B cell (primary cell): ENCODE data around the gene RHOU. TPM values are rescaled to one million over a fixed set of nuclear protein-coding genes. Genes with fewer than 3 reads are reported as not detected.

ENCODE experiments used
- ATAC-seq: fragments of 200-7000 bp; cut with Tn5 transposase; one replicate; pipeline ENCODE4 v1.10.0; 2021; ENCODE audit warnings: low read depth, mild to moderate bottlenecking, moderate number of reproducible peaks, moderate library complexity
- CTCF ChIA-PET: fragments of 350-600 bp; sonication (Branson Sonifier 250); formaldehyde crosslinking; loops from one replicate; lab custom pipeline; 2021; ENCODE audit warnings: antibody characterized with exemption, inconsistent platforms; lab: Charles Lee
- POLR2A ChIA-PET: fragments of 350-600 bp; sonication (Branson Sonifier 250); formaldehyde crosslinking; loops from one replicate; lab custom pipeline; 2021; ENCODE audit warnings: antibody characterized with exemption; lab: Charles Lee
- DNase-seq: peaks from one replicate; pipeline ENCODE4 v3.0.0; 2013
- H2AFZ ChIP-seq: 2 replicates; pipeline ENCODE4 v1.6.1; 2012; ENCODE audit warnings: mild to moderate bottlenecking, low read depth, low read length; ENCODE audit not compliant: insufficient read depth, poor library complexity, severe bottlenecking
- H3K27ac ChIP-seq, 2 donors: 1 replicate in 1 of 2; 2 replicates in 1 of 2; pipeline ENCODE4 v1.5.1; 2012 to 2013; ENCODE audit warnings: low read length in 2 of 2, mild to moderate bottlenecking in 2 of 2, moderate library complexity in 1 of 2
- H3K27me3 ChIP-seq, 4 experiments: fragments of 200-600 bp in 1 of 4; sonication (generic) in 1 of 4; replicated peaks in 1 of 4; 1 replicate in 2 of 4; 2 replicates in 2 of 4; pipeline versions ENCODE4 v1.6.1 to v1.7.0; 2013 to 2016; ENCODE audit warnings: low read length in 3 of 4, mild to moderate bottlenecking in 2 of 4, mixed read lengths in 1 of 4, moderate library complexity in 1 of 4; ENCODE audit not compliant: insufficient read depth in 4 of 4, control insufficient read depth in 3 of 4; ENCODE audit errors: control extremely low read depth in 1 of 4
- H3K36me3 ChIP-seq, 2 experiments: replicated peaks in 1 of 2; 1 replicate in 1 of 2; 2 replicates in 1 of 2; pipeline versions ENCODE4 v1.6.1 to v1.7.1; 2013; ENCODE audit warnings: low read length in 1 of 2; ENCODE audit not compliant: insufficient read depth in 2 of 2, control insufficient read depth in 1 of 2; ENCODE audit errors: control extremely low read depth in 1 of 2, extremely low read depth in 1 of 2
- H3K4me1 ChIP-seq, 2 donors: fragments of 200-600 bp in 1 of 2; sonication (generic) in 1 of 2; 1 replicate in 1 of 2; 2 replicates in 1 of 2; pipeline versions ENCODE4 v1.5.1 to v1.6.1; 2013 to 2017; ENCODE audit warnings: low read length in 2 of 2; ENCODE audit not compliant: control insufficient read depth in 2 of 2, insufficient read depth in 2 of 2
- H3K4me2 ChIP-seq: replicated peaks from 2 replicates; pipeline ENCODE3; 2012; ENCODE audit warnings: mild to moderate bottlenecking, low read depth, low read length; ENCODE audit not compliant: poor library complexity, severe bottlenecking
- H3K4me3 ChIP-seq, 5 experiments: fragments of 200-600 bp in 1 of 5; sonication (generic) in 1 of 5; 1 replicate in 3 of 5; 2 replicates in 2 of 5; pipeline versions ENCODE4 v1.5.1 to v1.7.0; 2011 to 2016; ENCODE audit warnings: low read length in 4 of 5, mild to moderate bottlenecking in 4 of 5, low read depth in 2 of 5, control low read depth in 1 of 5, moderate library complexity in 1 of 5; ENCODE audit not compliant: insufficient read depth in 1 of 5; ENCODE audit errors: control extremely low read depth in 1 of 5, extremely low read depth in 1 of 5
- H3K79me2 ChIP-seq: fragments of 200-600 bp; sonication (generic); one replicate; pipeline ENCODE4 v1.6.0; 2016; ENCODE audit warnings: low read length; ENCODE audit not compliant: control insufficient read depth, insufficient read depth
- H3K9ac ChIP-seq: fragments of 200-600 bp; sonication (generic); 2 replicates; pipeline ENCODE4 v1.6.1; 2017; ENCODE audit warnings: mild to moderate bottlenecking, low read length, moderate library complexity
- H3K9me3 ChIP-seq, 3 donors: one replicate each; pipeline versions ENCODE4 v1.6.1 to v1.7.1; 2013; ENCODE audit warnings: low read length in 2 of 3; ENCODE audit not compliant: control insufficient read depth in 2 of 3, insufficient read depth in 1 of 3; ENCODE audit errors: control extremely low read depth in 1 of 3
- H4K20me1 ChIP-seq: 2 replicates; pipeline ENCODE4 v1.6.0; 2012; ENCODE audit warnings: mild to moderate bottlenecking, low read length; ENCODE audit not compliant: insufficient read depth, control insufficient read depth, poor library complexity, severe bottlenecking
- H3K27ac Mint-ChIP-seq: one replicate; pipeline ENCODE4 v1.8.0; 2021; ENCODE audit warnings: mixed read lengths
- H3K27me3 Mint-ChIP-seq: one replicate; pipeline ENCODE4 v1.8.0; 2021; ENCODE audit warnings: mixed read lengths
- H3K4me1 Mint-ChIP-seq: one replicate; pipeline ENCODE4 v1.8.0; 2021; ENCODE audit warnings: mixed read lengths
- H3K4me3 Mint-ChIP-seq: one replicate; pipeline ENCODE4 v1.8.0; 2021; ENCODE audit warnings: mixed read lengths
- H3K9me3 Mint-ChIP-seq: one replicate; pipeline ENCODE4 v1.8.0; 2022; ENCODE audit warnings: mixed read lengths; ENCODE audit not compliant: insufficient read depth
- EZH2 ChIP-seq: IDR thresholded peaks from 2 replicates; pipeline ENCODE4 v1.6.1; 2012; ENCODE audit warnings: borderline replicate concordance, low read depth, mild to moderate bottlenecking, moderate library complexity, low read length; ENCODE audit not compliant: insufficient read depth, poor library complexity, severe bottlenecking
- WGBS: methylation state at CpG from one replicate; pipeline ENCODE4 v1.1.5; 2013; ENCODE audit warnings: missing lambda C conversion rate; ENCODE audit not compliant: insufficient coverage; 5-methylcytosine and 5-hydroxymethylcytosine counted together
- intact Hi-C: fragments of 100-400 bp; cut with micrococcal nuclease; formaldehyde crosslinking; loops from one replicate; pipeline ENCODE4 v1.10.0; 2022
- polyA plus RNA-seq: library from polyadenylated mRNA; depleted of rRNA; stranded (reverse); fragments of >200 nt; gene quantifications from 2 replicates; pipeline ENCODE4 v1.2.3, GENCODE V29; 2012
- total RNA-seq, 2 donors: library from RNA; stranded (reverse); fragments of 120-200 nt in 1 of 2; gene quantifications; 1 replicate in 1 of 2; 2 replicates in 1 of 2; pipeline versions ENCODE4 v1.2.3 to v1.2.4, GENCODE V29; 2013 to 2022
- TF ChIP-seq, protein P1 (sequence below): fragments of 200-600 bp; IDR thresholded peaks from one replicate; pipeline ENCODE4 v1.8.0; 2022; ENCODE audit warnings: antibody characterized with exemption, mild to moderate bottlenecking

RHOU gene
- total and polyA plus RNA-seq, 2 donors (not counting 1 experiment from before 2014, with no cell fraction given), result 0.12 TPM; not detected in 1

DNA sequence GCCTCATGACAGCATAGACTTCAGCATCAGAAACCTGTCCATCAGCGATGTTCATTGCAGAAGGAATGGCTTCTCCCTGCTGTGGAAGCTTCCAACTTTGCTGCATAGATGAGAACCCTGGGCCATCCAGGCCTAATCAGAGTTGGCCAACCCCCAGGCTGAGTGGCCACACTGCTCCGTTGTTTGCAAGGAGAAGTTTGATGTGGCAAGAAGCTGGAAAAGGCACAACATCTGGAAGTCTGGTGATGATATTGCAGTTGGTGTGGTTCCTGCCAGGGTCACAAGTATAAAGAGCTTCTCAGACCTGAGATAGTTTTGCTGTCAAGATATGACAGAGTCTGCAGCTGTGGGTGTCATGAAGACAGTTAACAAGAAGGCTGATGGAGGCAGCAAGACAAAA, 41.2 kb downstream of the RHOU start:
- Histone ChIP-seq H3K4me1 (no peaks in the 10 kb centered on the region), H3K27ac (no peak overlapping the region), H3K36me3 (no peaks in the 10 kb centered on the region), H4K20me1 (no peaks in the 10 kb centered on the region), H3K79me2 (no peaks in the 10 kb centered on the region), H3K9ac (no peak overlapping the region), H3K4me3 (no peak overlapping the region), H2AFZ (no peak overlapping the region), H3K9me3 (no peaks in the 10 kb centered on the region), H3K27me3 (peaks cover 0 to 3% (median 0%) of the 10 kb centered on the region in 4 experiments), H3K4me2 (no peak overlapping the region)
- H3K4me3 Mint-ChIP-seq, result no peak overlapping the region
- ATAC-seq (no peak), DNase-seq (no peak)
- TF ChIP-seq, protein P1, sequence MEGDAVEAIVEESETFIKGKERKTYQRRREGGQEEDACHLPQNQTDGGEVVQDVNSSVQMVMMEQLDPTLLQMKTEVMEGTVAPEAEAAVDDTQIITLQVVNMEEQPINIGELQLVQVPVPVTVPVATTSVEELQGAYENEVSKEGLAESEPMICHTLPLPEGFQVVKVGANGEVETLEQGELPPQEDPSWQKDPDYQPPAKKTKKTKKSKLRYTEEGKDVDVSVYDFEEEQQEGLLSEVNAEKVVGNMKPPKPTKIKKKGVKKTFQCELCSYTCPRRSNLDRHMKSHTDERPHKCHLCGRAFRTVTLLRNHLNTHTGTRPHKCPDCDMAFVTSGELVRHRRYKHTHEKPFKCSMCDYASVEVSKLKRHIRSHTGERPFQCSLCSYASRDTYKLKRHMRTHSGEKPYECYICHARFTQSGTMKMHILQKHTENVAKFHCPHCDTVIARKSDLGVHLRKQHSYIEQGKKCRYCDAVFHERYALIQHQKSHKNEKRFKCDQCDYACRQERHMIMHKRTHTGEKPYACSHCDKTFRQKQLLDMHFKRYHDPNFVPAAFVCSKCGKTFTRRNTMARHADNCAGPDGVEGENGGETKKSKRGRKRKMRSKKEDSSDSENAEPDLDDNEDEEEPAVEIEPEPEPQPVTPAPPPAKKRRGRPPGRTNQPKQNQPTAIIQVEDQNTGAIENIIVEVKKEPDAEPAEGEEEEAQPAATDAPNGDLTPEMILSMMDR, result no peak
- TF ChIP-seq EZH2, result no peak
- H3K27me3 Mint-ChIP-seq, result no peaks in the 10 kb centered on the region
- intact Hi-C loops, result no loop called here
- ChIA-PET CTCF (no interaction called here), POLR2A (no interaction called here)
- no peaks in the 10 kb centered on the region for H3K9me3 Mint-ChIP-seq
- H3K4me1 Mint-ChIP-seq, result no peaks in the 10 kb centered on the region
- H3K27ac Mint-ChIP-seq, result no peak overlapping the region
- 89% methylated on average over 2 of the region's 2 CpGs for WGBS

DNA sequence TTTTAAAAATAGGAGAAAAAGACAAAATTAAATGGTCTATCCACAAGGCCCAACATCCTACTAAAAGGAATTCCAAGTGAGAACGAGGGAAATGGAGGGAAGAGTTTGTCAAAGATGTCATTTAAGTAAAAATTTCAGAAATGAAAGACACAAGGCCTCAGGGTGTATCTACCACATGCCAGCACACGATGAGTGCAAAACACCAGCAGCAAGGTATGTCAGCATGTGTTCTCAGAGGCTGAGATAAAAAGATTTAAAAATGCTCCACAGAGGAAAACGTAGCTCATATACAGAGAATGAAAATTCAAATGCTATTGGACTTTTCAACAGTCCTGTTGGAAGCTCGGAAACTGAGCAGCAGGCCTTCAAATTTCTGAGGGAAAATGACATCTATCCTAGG, 42.0 kb downstream of the RHOU start:
- Mint-ChIP-seq H3K27me3 (no peaks in the 10 kb centered on the region), H3K27ac (no peak overlapping the region), H3K9me3 (no peaks in the 10 kb centered on the region), H3K4me3 (no peak overlapping the region), H3K4me1 (no peaks in the 10 kb centered on the region)
- TF ChIP-seq, protein P1, result no peak
- no peak for TF ChIP-seq EZH2
- Histone ChIP-seq H3K4me2 (no peak overlapping the region), H3K79me2 (no peaks in the 10 kb centered on the region), H4K20me1 (no peaks in the 10 kb centered on the region), H3K4me3 (no peak overlapping the region), H3K27ac (no peak overlapping the region), H3K9ac (no peak overlapping the region), H3K27me3 (peaks cover 0 to 3% (median 0%) of the 10 kb centered on the region in 4 experiments), H3K4me1 (no peaks in the 10 kb centered on the region), H3K36me3 (no peaks in the 10 kb centered on the region), H2AFZ (no peak overlapping the region), H3K9me3 (no peaks in the 10 kb centered on the region)
- no peak for DNase-seq
- ChIA-PET POLR2A (no interaction called here), CTCF (no interaction called here)
- 83% methylated on average over 3 of the region's 4 CpGs for WGBS
- ATAC-seq, result no peak
- intact Hi-C loops, result no loop called here
